B cell (primary cell): ENCODE results near the gene UCP2. TPM values are rescaled to one million over a fixed set of nuclear protein-coding genes. Genes with fewer than 3 reads are reported as not detected.

ENCODE experiments used
- ATAC-seq: fragments of 200-7000 bp; cut with Tn5 transposase; one replicate; pipeline ENCODE4 v1.10.0; 2021; ENCODE audit warnings: low read depth, mild to moderate bottlenecking, moderate number of reproducible peaks, moderate library complexity
- CTCF ChIA-PET: fragments of 350-600 bp; sonication (Branson Sonifier 250); formaldehyde crosslinking; loops from one replicate; lab custom pipeline; 2021; ENCODE audit warnings: antibody characterized with exemption, inconsistent platforms; lab: Charles Lee
- POLR2A ChIA-PET: fragments of 350-600 bp; sonication (Branson Sonifier 250); formaldehyde crosslinking; loops from one replicate; lab custom pipeline; 2021; ENCODE audit warnings: antibody characterized with exemption; lab: Charles Lee
- DNase-seq: peaks from one replicate; pipeline ENCODE4 v3.0.0; 2013
- H2AFZ ChIP-seq: 2 replicates; pipeline ENCODE4 v1.6.1; 2012; ENCODE audit warnings: mild to moderate bottlenecking, low read depth, low read length; ENCODE audit not compliant: insufficient read depth, poor library complexity, severe bottlenecking
- H3K27ac ChIP-seq, 2 donors: 1 replicate in 1 of 2; 2 replicates in 1 of 2; pipeline ENCODE4 v1.5.1; 2012 to 2013; ENCODE audit warnings: low read length in 2 of 2, mild to moderate bottlenecking in 2 of 2, moderate library complexity in 1 of 2
- H3K27me3 ChIP-seq, 4 experiments: fragments of 200-600 bp in 1 of 4; sonication (generic) in 1 of 4; replicated peaks in 1 of 4; 1 replicate in 2 of 4; 2 replicates in 2 of 4; pipeline versions ENCODE4 v1.6.1 to v1.7.0; 2013 to 2016; ENCODE audit warnings: low read length in 3 of 4, mild to moderate bottlenecking in 2 of 4, mixed read lengths in 1 of 4, moderate library complexity in 1 of 4; ENCODE audit not compliant: insufficient read depth in 4 of 4, control insufficient read depth in 3 of 4; ENCODE audit errors: control extremely low read depth in 1 of 4
- H3K36me3 ChIP-seq, 2 experiments: replicated peaks in 1 of 2; 1 replicate in 1 of 2; 2 replicates in 1 of 2; pipeline versions ENCODE4 v1.6.1 to v1.7.1; 2013; ENCODE audit warnings: low read length in 1 of 2; ENCODE audit not compliant: insufficient read depth in 2 of 2, control insufficient read depth in 1 of 2; ENCODE audit errors: control extremely low read depth in 1 of 2, extremely low read depth in 1 of 2
- H3K4me1 ChIP-seq, 2 donors: fragments of 200-600 bp in 1 of 2; sonication (generic) in 1 of 2; 1 replicate in 1 of 2; 2 replicates in 1 of 2; pipeline versions ENCODE4 v1.5.1 to v1.6.1; 2013 to 2017; ENCODE audit warnings: low read length in 2 of 2; ENCODE audit not compliant: control insufficient read depth in 2 of 2, insufficient read depth in 2 of 2
- H3K4me2 ChIP-seq: replicated peaks from 2 replicates; pipeline ENCODE3; 2012; ENCODE audit warnings: mild to moderate bottlenecking, low read depth, low read length; ENCODE audit not compliant: poor library complexity, severe bottlenecking
- H3K4me3 ChIP-seq, 5 experiments: fragments of 200-600 bp in 1 of 5; sonication (generic) in 1 of 5; 1 replicate in 3 of 5; 2 replicates in 2 of 5; pipeline versions ENCODE4 v1.5.1 to v1.7.0; 2011 to 2016; ENCODE audit warnings: low read length in 4 of 5, mild to moderate bottlenecking in 4 of 5, low read depth in 2 of 5, control low read depth in 1 of 5, moderate library complexity in 1 of 5; ENCODE audit not compliant: insufficient read depth in 1 of 5; ENCODE audit errors: control extremely low read depth in 1 of 5, extremely low read depth in 1 of 5
- H3K79me2 ChIP-seq: fragments of 200-600 bp; sonication (generic); one replicate; pipeline ENCODE4 v1.6.0; 2016; ENCODE audit warnings: low read length; ENCODE audit not compliant: control insufficient read depth, insufficient read depth
- H3K9ac ChIP-seq: fragments of 200-600 bp; sonication (generic); 2 replicates; pipeline ENCODE4 v1.6.1; 2017; ENCODE audit warnings: mild to moderate bottlenecking, low read length, moderate library complexity
- H3K9me3 ChIP-seq, 3 donors: one replicate each; pipeline versions ENCODE4 v1.6.1 to v1.7.1; 2013; ENCODE audit warnings: low read length in 2 of 3; ENCODE audit not compliant: control insufficient read depth in 2 of 3, insufficient read depth in 1 of 3; ENCODE audit errors: control extremely low read depth in 1 of 3
- H4K20me1 ChIP-seq: 2 replicates; pipeline ENCODE4 v1.6.0; 2012; ENCODE audit warnings: mild to moderate bottlenecking, low read length; ENCODE audit not compliant: insufficient read depth, control insufficient read depth, poor library complexity, severe bottlenecking
- H3K27ac Mint-ChIP-seq: one replicate; pipeline ENCODE4 v1.8.0; 2021; ENCODE audit warnings: mixed read lengths
- H3K27me3 Mint-ChIP-seq: one replicate; pipeline ENCODE4 v1.8.0; 2021; ENCODE audit warnings: mixed read lengths
- H3K4me1 Mint-ChIP-seq: one replicate; pipeline ENCODE4 v1.8.0; 2021; ENCODE audit warnings: mixed read lengths
- H3K4me3 Mint-ChIP-seq: one replicate; pipeline ENCODE4 v1.8.0; 2021; ENCODE audit warnings: mixed read lengths
- H3K9me3 Mint-ChIP-seq: one replicate; pipeline ENCODE4 v1.8.0; 2022; ENCODE audit warnings: mixed read lengths; ENCODE audit not compliant: insufficient read depth
- EZH2 ChIP-seq: IDR thresholded peaks from 2 replicates; pipeline ENCODE4 v1.6.1; 2012; ENCODE audit warnings: borderline replicate concordance, low read depth, mild to moderate bottlenecking, moderate library complexity, low read length; ENCODE audit not compliant: insufficient read depth, poor library complexity, severe bottlenecking
- WGBS: methylation state at CpG from one replicate; pipeline ENCODE4 v1.1.5; 2013; ENCODE audit warnings: missing lambda C conversion rate; ENCODE audit not compliant: insufficient coverage; 5-methylcytosine and 5-hydroxymethylcytosine counted together
- intact Hi-C: fragments of 100-400 bp; cut with micrococcal nuclease; formaldehyde crosslinking; loops from one replicate; pipeline ENCODE4 v1.10.0; 2022
- polyA plus RNA-seq: library from polyadenylated mRNA; depleted of rRNA; stranded (reverse); fragments of >200 nt; gene quantifications from 2 replicates; pipeline ENCODE4 v1.2.3, GENCODE V29; 2012
- total RNA-seq, 2 donors: library from RNA; stranded (reverse); fragments of 120-200 nt in 1 of 2; gene quantifications; 1 replicate in 1 of 2; 2 replicates in 1 of 2; pipeline versions ENCODE4 v1.2.3 to v1.2.4, GENCODE V29; 2013 to 2022
- TF ChIP-seq, protein P1 (sequence below): fragments of 200-600 bp; IDR thresholded peaks from one replicate; pipeline ENCODE4 v1.8.0; 2022; ENCODE audit warnings: antibody characterized with exemption, mild to moderate bottlenecking

Gene UCP2
- total and polyA plus RNA-seq, 2 donors (not counting 1 experiment from before 2014, with no cell fraction given), result 613 to 697 TPM

DNA sequence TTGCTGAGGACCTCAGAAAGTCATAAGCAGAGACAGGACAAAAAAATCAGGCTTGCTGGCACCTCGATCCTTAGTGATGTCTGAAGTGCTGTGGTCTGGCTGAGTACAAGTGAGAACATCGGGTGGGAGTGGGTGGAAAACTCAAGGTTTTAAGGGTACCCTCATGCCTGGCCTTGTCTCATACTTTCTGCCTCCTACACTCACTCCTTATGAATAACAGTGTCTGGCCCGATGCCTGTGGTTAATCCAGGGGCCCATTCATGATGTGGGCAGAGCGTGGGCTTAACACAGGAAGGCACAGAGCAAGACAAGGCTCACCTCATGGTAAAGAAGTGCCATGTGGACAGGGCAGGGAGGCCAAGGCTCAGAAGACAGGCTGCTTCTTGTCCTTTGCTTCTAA, 37.2 kb upstream of the UCP2 start:
- Mint-ChIP-seq H3K27me3 (no peaks in the 10 kb centered on the region), H3K4me1 (peaks cover 34% of the 10 kb centered on the region), H3K4me3 (no peak overlapping the region), H3K9me3 (no peaks in the 10 kb centered on the region), H3K27ac (no peak overlapping the region)
- ATAC-seq (peak; percentile 7), DNase-seq (no peak)
- peak overlapping the region; percentile 42 for H3K4me2 ChIP-seq
- ChIA-PET POLR2A (interaction anchor here (1.3 to 5.1 kb wide), 3 partner anchors 38 to 49 kb away, joined by 4 to 28 read pairs (median 5); partner anchors contain the start of gene UCP2), CTCF (interaction anchor here (0.8 to 0.9 kb wide), 2 partner anchors 22 to 43 kb away, joined by 3 to 4 read pairs; no protein-coding TSS in a partner anchor)
- intact Hi-C loops, result no loop called here
- 76% methylated on average over 3 of the region's 4 CpGs for WGBS
- no peaks in the 10 kb centered on the region for H4K20me1 ChIP-seq
- TF ChIP-seq, protein P1, sequence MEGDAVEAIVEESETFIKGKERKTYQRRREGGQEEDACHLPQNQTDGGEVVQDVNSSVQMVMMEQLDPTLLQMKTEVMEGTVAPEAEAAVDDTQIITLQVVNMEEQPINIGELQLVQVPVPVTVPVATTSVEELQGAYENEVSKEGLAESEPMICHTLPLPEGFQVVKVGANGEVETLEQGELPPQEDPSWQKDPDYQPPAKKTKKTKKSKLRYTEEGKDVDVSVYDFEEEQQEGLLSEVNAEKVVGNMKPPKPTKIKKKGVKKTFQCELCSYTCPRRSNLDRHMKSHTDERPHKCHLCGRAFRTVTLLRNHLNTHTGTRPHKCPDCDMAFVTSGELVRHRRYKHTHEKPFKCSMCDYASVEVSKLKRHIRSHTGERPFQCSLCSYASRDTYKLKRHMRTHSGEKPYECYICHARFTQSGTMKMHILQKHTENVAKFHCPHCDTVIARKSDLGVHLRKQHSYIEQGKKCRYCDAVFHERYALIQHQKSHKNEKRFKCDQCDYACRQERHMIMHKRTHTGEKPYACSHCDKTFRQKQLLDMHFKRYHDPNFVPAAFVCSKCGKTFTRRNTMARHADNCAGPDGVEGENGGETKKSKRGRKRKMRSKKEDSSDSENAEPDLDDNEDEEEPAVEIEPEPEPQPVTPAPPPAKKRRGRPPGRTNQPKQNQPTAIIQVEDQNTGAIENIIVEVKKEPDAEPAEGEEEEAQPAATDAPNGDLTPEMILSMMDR, result no peak
- TF ChIP-seq EZH2, result no peak
- H3K9me3 ChIP-seq, result no peaks in the 10 kb centered on the region
- peaks cover 40 to 60% of the 10 kb centered on the region in 2 donors for H3K4me1 ChIP-seq
- H3K79me2 ChIP-seq, result no peaks in the 10 kb centered on the region
- H3K36me3 ChIP-seq, result peaks cover 3 to 13% of the 10 kb centered on the region in 2 experiments
- no peak overlapping the region for H3K4me3 ChIP-seq
- no peak overlapping the region for H3K9ac ChIP-seq
- no peak overlapping the region for H2AFZ ChIP-seq
- H3K27ac ChIP-seq, result peak overlapping the region in 1 of 2 donors; percentile 9
- no peaks in the 10 kb centered on the region for H3K27me3 ChIP-seq

GRCh38 chr11:74019104-74019738, 36.6 kb upstream of the UCP2 start:
- H3K4me3 ChIP-seq, result no peak overlapping the region
- no peak overlapping the region for H3K4me2 ChIP-seq
- 92% methylated on average over 4 of the region's 4 CpGs for WGBS
- Mint-ChIP-seq H3K4me3 (no peak overlapping the region), H3K27ac (no peak overlapping the region), H3K27me3 (no peaks in the 10 kb centered on the region), H3K9me3 (no peaks in the 10 kb centered on the region), H3K4me1 (peaks cover 38% of the 10 kb centered on the region)
- no peak overlapping the region for H3K9ac ChIP-seq
- no peak for DNase-seq
- CTCF ChIA-PET, result interaction anchor here (0.8 to 1.0 kb wide), 2 partner anchors 15 to 22 kb away, joined by 3 to 4 read pairs; no protein-coding TSS in a partner anchor
- H3K9me3 ChIP-seq, result no peaks in the 10 kb centered on the region
- POLR2A ChIA-PET, result interaction anchor here (1.4 to 5.1 kb wide), 2 partner anchors 38 to 48 kb away, joined by 5 to 28 read pairs; partner anchors contain the start of gene UCP2
- no peaks in the 10 kb centered on the region for H3K79me2 ChIP-seq
- TF ChIP-seq, protein P1, result no peak
- no peak for TF ChIP-seq EZH2
- intact Hi-C loops, result no loop called here
- peak overlapping the region in 1 of 2 donors; percentile 9 for H3K27ac ChIP-seq
- peaks cover 1 to 13% of the 10 kb centered on the region in 2 experiments for H3K36me3 ChIP-seq
- ATAC-seq, result no peak
- H3K27me3 ChIP-seq, result no peaks in the 10 kb centered on the region
- H2AFZ ChIP-seq, result no peak overlapping the region
- H4K20me1 ChIP-seq, result no peaks in the 10 kb centered on the region
- H3K4me1 ChIP-seq, result peaks cover 46 to 63% of the 10 kb centered on the region in 2 donors
